Testis (tissue), 3 donors: Measurements from ENCODE around the gene CDH1. TPM values are rescaled to one million over a fixed set of nuclear protein-coding genes. Genes with fewer than 3 reads are reported as not detected.
"Not testable (repeated sequence)": the region's sequence is repeated elsewhere in the genome, so short reads cannot be mapped to it uniquely, and the experiment has no call there.

Experiments used
- DNase-seq: peaks from one replicate; pipeline ENCODE4 v3.0.0-alpha.2; 2019
- H3K27ac ChIP-seq, 2 donors: fragments of 200-600 bp; sonication (generic); one replicate each; pipeline ENCODE4 v1.5.1; 2019
- H3K27me3 ChIP-seq: fragments of 200-600 bp; sonication (generic); one replicate; pipeline ENCODE4 v1.5.1; 2019
- H3K36me3 ChIP-seq: fragments of 200-600 bp; sonication (generic); one replicate; pipeline ENCODE4 v1.5.1; 2017; ENCODE audit warnings: low read depth; ENCODE audit errors: missing control alignments
- H3K4me1 ChIP-seq: fragments of 200-600 bp; sonication (generic); one replicate; pipeline ENCODE4 v1.5.1; 2019
- H3K4me3 ChIP-seq, 2 donors: fragments of 200-600 bp; sonication (generic); one replicate each; pipeline ENCODE4 v1.5.1; 2017 to 2019
- H3K9me3 ChIP-seq: fragments of 200-600 bp; sonication (generic); one replicate; pipeline ENCODE4 v1.5.1; 2017
- POLR2A ChIP-seq: fragments of 450-650 bp; IDR thresholded peaks from one replicate; pipeline ENCODE4 v1.6.1; 2017; ENCODE audit warnings: antibody characterized with exemption, mild to moderate bottlenecking, moderate library complexity
- WGBS, 2 donors: methylation state at CpG; one replicate each; pipeline ENCODE4 v1.1.5; 2018; 5-methylcytosine and 5-hydroxymethylcytosine counted together
- intact Hi-C: fragments of 100-400 bp; cut with DNase I; formaldehyde crosslinking; loops from one replicate; pipeline ENCODE4 v1.15.1; 2023; ENCODE audit warnings: low total_unique reads
- polyA plus RNA-seq: library from polyadenylated mRNA; stranded (reverse); fragments of 350-450 nt; fragmentation: Illumina TruSeq; extraction: RNeasy Lipid Tissue Mini Kit (QIAGEN cat#74804); gene quantifications from one replicate; pipeline ENCODE4 v1.2.3, GENCODE V29; 2014; ENCODE audit warnings: low read depth, low replicate concordance; ENCODE audit not compliant: insufficient read depth
- total RNA-seq, 2 donors: library from RNA; depleted of rRNA; stranded (reverse); fragments of >200 nt; gene quantifications; one replicate each; pipeline ENCODE4 v1.2.3, GENCODE V29; 2016
- TF ChIP-seq, protein P1 (sequence below), 3 experiments: fragments of 450-650 bp in 2 of 3; fragments of 200-600 bp in 1 of 3; sonication (generic) in 1 of 3; IDR thresholded peaks; one replicate each; pipeline ENCODE4 v1.5.1; 2016 to 2019; ENCODE audit warnings: antibody characterized with exemption in 3 of 3, mild to moderate bottlenecking in 2 of 3, moderate library complexity in 1 of 3

CDH1 gene
- total and polyA plus RNA-seq, 3 donors from 2014 or later = 0.94 to 5.5 (median 2.1) TPM

DNA sequence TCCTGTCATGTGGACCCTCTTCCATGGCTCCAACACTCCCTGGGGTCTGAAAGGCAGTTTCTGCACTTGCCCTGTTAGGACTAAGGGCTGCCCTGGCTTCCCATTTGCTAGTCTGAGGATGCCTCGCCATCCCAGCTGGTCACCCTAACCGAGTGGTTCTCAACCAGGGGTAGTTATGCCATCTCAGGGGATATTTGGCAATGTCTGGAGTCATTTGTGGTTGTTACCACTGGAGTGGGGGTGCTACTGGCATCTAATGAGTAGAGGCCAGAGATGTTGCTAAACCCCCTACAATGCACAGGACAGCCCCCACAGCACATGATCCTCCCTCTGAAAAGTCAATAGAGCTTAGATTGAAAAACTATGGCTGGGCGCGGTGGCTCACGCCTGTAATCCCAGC lies 26.9 kb upstream of the CDH1 start:
- no peak for DNase-seq
- H3K9me3 ChIP-seq = no peaks in the 10 kb centered on the region
- intact Hi-C loops = no loop called here
- H3K27ac ChIP-seq = no peak overlapping the region
- H3K36me3 ChIP-seq = no peaks in the 10 kb centered on the region
- TF ChIP-seq, protein P1, sequence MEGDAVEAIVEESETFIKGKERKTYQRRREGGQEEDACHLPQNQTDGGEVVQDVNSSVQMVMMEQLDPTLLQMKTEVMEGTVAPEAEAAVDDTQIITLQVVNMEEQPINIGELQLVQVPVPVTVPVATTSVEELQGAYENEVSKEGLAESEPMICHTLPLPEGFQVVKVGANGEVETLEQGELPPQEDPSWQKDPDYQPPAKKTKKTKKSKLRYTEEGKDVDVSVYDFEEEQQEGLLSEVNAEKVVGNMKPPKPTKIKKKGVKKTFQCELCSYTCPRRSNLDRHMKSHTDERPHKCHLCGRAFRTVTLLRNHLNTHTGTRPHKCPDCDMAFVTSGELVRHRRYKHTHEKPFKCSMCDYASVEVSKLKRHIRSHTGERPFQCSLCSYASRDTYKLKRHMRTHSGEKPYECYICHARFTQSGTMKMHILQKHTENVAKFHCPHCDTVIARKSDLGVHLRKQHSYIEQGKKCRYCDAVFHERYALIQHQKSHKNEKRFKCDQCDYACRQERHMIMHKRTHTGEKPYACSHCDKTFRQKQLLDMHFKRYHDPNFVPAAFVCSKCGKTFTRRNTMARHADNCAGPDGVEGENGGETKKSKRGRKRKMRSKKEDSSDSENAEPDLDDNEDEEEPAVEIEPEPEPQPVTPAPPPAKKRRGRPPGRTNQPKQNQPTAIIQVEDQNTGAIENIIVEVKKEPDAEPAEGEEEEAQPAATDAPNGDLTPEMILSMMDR (IDR thresholded peaks at IDR 0.05) = no peak
- TF ChIP-seq POLR2A = no peak
- 51 to 86% methylated on average over 5 of the region's 5 CpGs for whole genome bisulfite sequencing, 2 donors
- no peaks in the 10 kb centered on the region for H3K4me1 ChIP-seq
- H3K27me3 ChIP-seq = no peaks in the 10 kb centered on the region
- no peak overlapping the region for H3K4me3 ChIP-seq

DNA sequence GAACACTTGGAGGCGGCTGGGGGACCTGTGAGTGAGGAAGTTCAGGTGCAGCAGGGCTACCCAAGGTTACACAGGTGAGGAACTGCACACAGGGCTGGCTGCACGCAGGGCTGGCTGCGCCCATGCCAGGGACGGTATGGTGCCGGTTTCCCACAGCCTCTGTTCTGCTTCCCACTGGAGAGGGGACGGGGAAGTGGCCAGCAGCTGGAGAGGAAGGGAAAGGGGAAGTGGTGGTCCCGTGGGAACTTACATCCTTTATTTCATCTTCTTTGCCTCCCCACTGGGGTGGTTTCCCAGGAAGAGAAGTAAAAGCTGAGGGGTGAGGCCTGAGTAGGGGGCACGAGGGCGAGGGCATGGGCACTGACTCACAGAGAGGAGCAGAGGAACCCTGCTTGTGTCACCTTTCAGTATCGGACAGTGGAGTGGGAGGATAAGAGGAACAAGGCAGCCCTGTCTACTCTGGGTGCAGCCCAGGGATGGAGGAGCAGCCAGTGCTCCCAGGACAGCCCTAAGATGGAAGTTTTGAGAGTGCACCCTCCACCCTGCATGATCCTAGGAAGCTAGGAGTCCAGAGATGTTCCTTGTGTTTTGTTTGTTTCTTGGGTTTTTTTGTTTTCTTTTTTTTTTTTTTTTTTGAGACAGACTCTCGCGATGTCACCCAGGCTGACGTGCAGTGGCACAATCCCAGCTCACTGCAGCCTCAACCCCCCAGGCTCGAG lies 25.5 kb upstream of the CDH1 start:
- H3K4me3 ChIP-seq = no peak overlapping the region
- intact Hi-C loops = no loop called here
- no peak for DNase-seq
- H3K27ac ChIP-seq = no peak overlapping the region
- WGBS, 2 donors = 43 to 47% methylated on average over 14 of the region's 14 CpGs
- H3K27me3 ChIP-seq = no peaks in the 10 kb centered on the region
- no peaks in the 10 kb centered on the region for H3K4me1 ChIP-seq
- TF ChIP-seq POLR2A = no peak
- TF ChIP-seq, protein P1 (IDR thresholded peaks at IDR 0.05) = no peak
- no peaks in the 10 kb centered on the region for H3K36me3 ChIP-seq
- no peaks in the 10 kb centered on the region for H3K9me3 ChIP-seq

DNA sequence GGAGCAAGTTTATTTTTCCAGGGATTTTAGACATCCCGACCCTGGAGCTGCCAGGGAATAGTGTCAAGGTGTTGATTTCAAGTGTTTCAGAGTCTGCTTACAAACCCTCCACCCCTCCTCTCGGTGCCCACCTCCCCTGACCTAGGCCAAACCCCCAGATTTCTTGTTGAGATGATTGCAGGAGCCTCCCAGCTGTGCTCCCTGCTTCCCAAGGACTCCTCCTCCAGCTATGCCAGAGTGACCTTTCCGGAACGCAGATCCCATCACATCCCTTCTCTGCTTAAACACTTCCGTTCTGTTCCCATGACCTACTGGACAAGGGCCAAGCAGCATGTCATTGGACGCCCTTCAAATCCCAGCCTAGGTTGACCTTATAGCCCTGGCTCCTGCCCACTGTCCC lies 23.7 kb upstream of the CDH1 start:
- no peaks in the 10 kb centered on the region for H3K27me3 ChIP-seq
- no peaks in the 10 kb centered on the region for H3K9me3 ChIP-seq
- no peak overlapping the region for H3K27ac ChIP-seq
- 63 to 68% methylated on average over 6 of the region's 6 CpGs for WGBS, 2 donors
- intact Hi-C loops = no loop called here
- no peak overlapping the region for H3K4me3 ChIP-seq
- H3K4me1 ChIP-seq = no peaks in the 10 kb centered on the region
- H3K36me3 ChIP-seq = no peaks in the 10 kb centered on the region
- TF ChIP-seq POLR2A = no peak
- TF ChIP-seq, protein P1 (IDR thresholded peaks at IDR 0.05) = no peak
- no peak for DNase-seq

DNA sequence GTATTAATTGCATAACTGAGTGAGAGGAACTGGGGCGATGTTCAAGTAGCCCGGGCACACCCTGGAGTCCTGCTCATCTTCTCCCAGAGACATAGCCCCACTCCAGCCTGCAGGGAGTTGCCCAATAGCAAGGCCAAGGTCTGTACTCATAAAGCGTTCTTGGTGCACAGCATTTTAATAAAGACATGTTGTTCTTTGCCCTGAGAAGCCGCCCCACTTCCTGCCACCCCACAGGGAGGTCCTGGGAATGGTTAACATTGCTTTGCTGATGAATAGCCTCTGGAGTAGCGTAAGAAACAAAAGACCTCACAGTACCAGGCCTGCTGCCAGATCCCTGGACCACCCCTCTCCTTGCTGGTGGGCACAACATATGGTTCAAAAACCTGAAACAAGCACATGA lies 21.6 kb upstream of the CDH1 start:
- Histone ChIP-seq H3K36me3 (no peaks in the 10 kb centered on the region), H3K9me3 (no peaks in the 10 kb centered on the region), H3K4me3 (no peak overlapping the region), H3K27ac (no peak overlapping the region), H3K4me1 (no peaks in the 10 kb centered on the region), H3K27me3 (no peaks in the 10 kb centered on the region)
- no peak for TF ChIP-seq POLR2A
- TF ChIP-seq, protein P1 (IDR thresholded peaks at IDR 0.05) = no peak
- WGBS, 2 donors = 61 to 63% methylated on average over 4 to 5 of the region's 5 CpGs
- DNase-seq = no peak
- intact Hi-C loops = no loop called here

DNA sequence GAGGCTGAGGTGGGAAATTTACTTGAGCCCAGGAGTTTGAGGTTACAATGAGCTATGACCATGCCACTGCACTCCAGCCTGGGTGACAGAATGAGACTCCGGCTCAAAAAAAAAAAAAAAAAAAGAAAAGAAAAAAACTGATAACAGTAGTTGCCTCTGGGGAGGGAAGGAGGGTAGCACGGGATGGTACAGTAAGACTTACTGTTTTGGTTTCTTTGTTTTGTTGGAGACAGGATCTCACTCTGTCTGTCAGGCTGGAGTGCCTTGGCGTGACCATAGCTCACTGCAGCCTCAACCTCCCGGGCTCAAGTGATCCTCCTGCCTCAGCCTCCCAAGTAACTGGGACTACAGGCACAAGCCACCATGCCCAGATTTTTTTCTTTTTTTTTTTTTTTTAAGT lies 20.6 kb upstream of the CDH1 start:
- H3K4me3 ChIP-seq, H3K9me3 ChIP-seq, DNase-seq, H3K27ac ChIP-seq, intact Hi-C loops, H3K27me3 ChIP-seq, H3K36me3 ChIP-seq, H3K4me1 ChIP-seq: not testable (repeated sequence)
- 76 to 79% methylated on average over 4 of the region's 4 CpGs for WGBS, 2 donors
